Measurements from ENCODE around the gene CETN2. TPM values are rescaled to one million over a fixed set of nuclear protein-coding genes. Genes with fewer than 3 reads are reported as not detected.

Gene CETN2
- total and polyA plus RNA-seq, 2 experiments from 2014 or later = 44.8 to 46.0 TPM

- no peaks in the 10 kb centered on the region for H3K79me2 ChIP-seq
- H3K4me2 ChIP-seq = no peak overlapping the region
- H3K4me1 ChIP-seq (ENCODE audit: insufficient read depth) = no peaks in the 10 kb centered on the region
- H3K4me3 ChIP-seq = no peak overlapping the region
- H4K20me1 ChIP-seq (ENCODE audit: insufficient read depth, poor library complexity, severe bottlenecking) = no peaks in the 10 kb centered on the region
- no peak overlapping the region for H2AFZ ChIP-seq
- 70% methylated on average over 2 of the region's 2 CpGs for WGBS (ENCODE audit: low lambda C conversion rate, missing lambda C conversion rate)
- no peak for DNase-seq (ENCODE audit: low spot score)
- no peaks in the 10 kb centered on the region for H3K27me3 ChIP-seq
- H3K27ac ChIP-seq = no peak overlapping the region
- no peaks in the 10 kb centered on the region for H3K36me3 ChIP-seq (replicated peaks; ENCODE audit: insufficient read depth, low read depth)
- no peaks in the 10 kb centered on the region for H3K9me3 ChIP-seq (ENCODE audit: low read depth)
- TF ChIP-seq EZH2phosphoT487 (IDR thresholded peaks at IDR 0.05; ENCODE audit: low read depth, severe bottlenecking, unreplicated experiment) (no peak), EZH2 (IDR thresholded peaks at IDR 0.05; ENCODE audit: borderline replicate concordance) (no peak)
- TF ChIP-seq, protein P1, sequence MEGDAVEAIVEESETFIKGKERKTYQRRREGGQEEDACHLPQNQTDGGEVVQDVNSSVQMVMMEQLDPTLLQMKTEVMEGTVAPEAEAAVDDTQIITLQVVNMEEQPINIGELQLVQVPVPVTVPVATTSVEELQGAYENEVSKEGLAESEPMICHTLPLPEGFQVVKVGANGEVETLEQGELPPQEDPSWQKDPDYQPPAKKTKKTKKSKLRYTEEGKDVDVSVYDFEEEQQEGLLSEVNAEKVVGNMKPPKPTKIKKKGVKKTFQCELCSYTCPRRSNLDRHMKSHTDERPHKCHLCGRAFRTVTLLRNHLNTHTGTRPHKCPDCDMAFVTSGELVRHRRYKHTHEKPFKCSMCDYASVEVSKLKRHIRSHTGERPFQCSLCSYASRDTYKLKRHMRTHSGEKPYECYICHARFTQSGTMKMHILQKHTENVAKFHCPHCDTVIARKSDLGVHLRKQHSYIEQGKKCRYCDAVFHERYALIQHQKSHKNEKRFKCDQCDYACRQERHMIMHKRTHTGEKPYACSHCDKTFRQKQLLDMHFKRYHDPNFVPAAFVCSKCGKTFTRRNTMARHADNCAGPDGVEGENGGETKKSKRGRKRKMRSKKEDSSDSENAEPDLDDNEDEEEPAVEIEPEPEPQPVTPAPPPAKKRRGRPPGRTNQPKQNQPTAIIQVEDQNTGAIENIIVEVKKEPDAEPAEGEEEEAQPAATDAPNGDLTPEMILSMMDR (IDR thresholded peaks at IDR 0.05; ENCODE audit: poor library complexity) = no peak
- H3K9me2 ChIP-seq (replicated peaks; ENCODE audit: insufficient read depth) = no peaks in the 10 kb centered on the region
Observed at GRCh38 chrX:152873361-152873760, 42.8 kb upstream of the CETN2 start.

DNA sequence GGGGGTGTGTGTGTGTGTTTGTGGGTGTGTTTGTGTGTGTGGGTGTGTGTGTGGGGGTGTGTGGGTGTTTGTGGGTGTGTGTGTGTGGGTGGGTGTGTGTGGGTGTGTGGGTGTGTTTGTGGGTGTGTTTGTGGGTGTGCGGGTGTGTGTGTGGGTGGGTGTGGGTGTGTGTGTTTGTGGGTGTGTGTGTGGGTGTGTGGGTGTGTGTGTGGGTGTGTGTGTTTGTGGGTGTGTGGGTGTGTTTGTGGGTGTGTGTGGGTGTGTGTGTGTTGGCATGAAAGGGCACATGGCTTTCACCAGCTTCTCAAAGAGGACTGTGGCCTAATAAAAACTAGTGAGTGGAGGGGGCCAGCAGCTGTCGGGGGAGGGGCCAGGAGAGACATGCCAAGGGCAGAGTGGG, 42.0 kb upstream of the CETN2 start:
- Histone ChIP-seq H3K4me2 (no peak overlapping the region), H3K9me3 (ENCODE audit: low read depth) (no peaks in the 10 kb centered on the region), H4K20me1 (ENCODE audit: insufficient read depth, poor library complexity, severe bottlenecking) (no peaks in the 10 kb centered on the region), H3K36me3 (replicated peaks; ENCODE audit: insufficient read depth, low read depth) (no peaks in the 10 kb centered on the region), H3K27me3 (no peaks in the 10 kb centered on the region), H2AFZ (no peak overlapping the region), H3K79me2 (no peaks in the 10 kb centered on the region), H3K4me1 (ENCODE audit: insufficient read depth) (no peaks in the 10 kb centered on the region), H3K4me3 (no peak overlapping the region), H3K27ac (no peak overlapping the region), H3K9me2 (replicated peaks; ENCODE audit: insufficient read depth) (no peaks in the 10 kb centered on the region)
- DNase-seq (ENCODE audit: low spot score) = no peak
- 86% methylated on average over 1 of the region's 2 CpGs for WGBS (ENCODE audit: low lambda C conversion rate, missing lambda C conversion rate)
- TF ChIP-seq, protein P1 (IDR thresholded peaks at IDR 0.05; ENCODE audit: poor library complexity) = no peak
- TF ChIP-seq EZH2 (IDR thresholded peaks at IDR 0.05; ENCODE audit: borderline replicate concordance) (no peak), EZH2phosphoT487 (IDR thresholded peaks at IDR 0.05; ENCODE audit: low read depth, severe bottlenecking, unreplicated experiment) (no peak)

DNA sequence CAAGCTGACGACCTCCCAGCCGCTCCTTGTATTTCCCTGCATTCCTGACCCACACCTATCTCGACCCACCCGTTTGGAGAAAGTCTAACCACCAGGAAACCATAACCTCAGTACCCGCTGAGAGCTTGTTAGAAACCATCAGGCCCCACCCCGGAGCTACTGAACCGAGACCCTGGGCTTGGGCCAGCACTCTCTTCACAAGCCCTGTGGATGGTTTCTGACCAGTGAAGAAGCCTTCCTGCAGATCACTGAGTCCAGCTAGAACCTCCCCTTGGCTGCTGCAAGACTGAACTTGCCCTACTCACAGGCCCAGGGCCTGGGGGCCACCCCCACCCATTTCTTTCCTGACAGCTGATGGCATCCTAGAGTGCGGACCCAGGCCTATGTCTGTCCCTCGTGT, 40.7 kb upstream of the CETN2 start:
- Histone ChIP-seq H3K36me3 (replicated peaks; ENCODE audit: insufficient read depth, low read depth) (no peaks in the 10 kb centered on the region), H4K20me1 (ENCODE audit: insufficient read depth, poor library complexity, severe bottlenecking) (no peaks in the 10 kb centered on the region), H3K9me2 (replicated peaks; ENCODE audit: insufficient read depth) (no peaks in the 10 kb centered on the region), H3K79me2 (no peaks in the 10 kb centered on the region), H3K9me3 (ENCODE audit: low read depth) (no peaks in the 10 kb centered on the region), H3K27ac (no peak overlapping the region), H3K4me1 (ENCODE audit: insufficient read depth) (no peaks in the 10 kb centered on the region), H3K4me2 (no peak overlapping the region), H2AFZ (no peak overlapping the region), H3K4me3 (no peak overlapping the region), H3K27me3 (no peaks in the 10 kb centered on the region)
- no peak for DNase-seq (ENCODE audit: low spot score)
- TF ChIP-seq EZH2phosphoT487 (IDR thresholded peaks at IDR 0.05; ENCODE audit: low read depth, severe bottlenecking, unreplicated experiment) (no peak), EZH2 (IDR thresholded peaks at IDR 0.05; ENCODE audit: borderline replicate concordance) (no peak)
- TF ChIP-seq, protein P1 (IDR thresholded peaks at IDR 0.05; ENCODE audit: poor library complexity) = no peak
- 77% methylated on average over 9 of the region's 9 CpGs for WGBS (ENCODE audit: low lambda C conversion rate, missing lambda C conversion rate)

DNA sequence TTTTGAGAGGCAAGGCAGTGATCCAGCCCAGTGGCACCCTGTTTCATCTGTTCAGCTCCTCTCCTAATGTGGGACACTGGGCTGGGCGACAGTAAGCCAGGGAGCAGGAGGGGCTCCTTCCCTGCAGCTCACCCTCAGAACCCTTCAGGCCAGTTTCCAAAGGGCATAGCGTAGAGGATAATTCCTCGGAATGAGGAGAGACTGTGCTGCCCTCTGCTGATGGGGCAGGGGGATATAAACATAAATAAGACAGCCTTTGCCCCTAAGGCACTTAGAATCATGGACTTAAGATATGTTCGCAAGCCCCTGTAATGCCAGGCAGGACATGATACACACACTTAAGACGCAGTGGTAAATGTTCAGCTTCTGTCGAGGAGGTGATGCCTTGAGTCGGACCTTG, 39.4 kb upstream of the CETN2 start:
- H3K4me3 ChIP-seq = no peak overlapping the region
- no peaks in the 10 kb centered on the region for H3K79me2 ChIP-seq
- no peak overlapping the region for H3K27ac ChIP-seq
- H2AFZ ChIP-seq = no peak overlapping the region
- DNase-seq (ENCODE audit: low spot score) = no peak
- no peaks in the 10 kb centered on the region for H4K20me1 ChIP-seq (ENCODE audit: insufficient read depth, poor library complexity, severe bottlenecking)
- no peaks in the 10 kb centered on the region for H3K9me3 ChIP-seq (ENCODE audit: low read depth)
- no peaks in the 10 kb centered on the region for H3K4me1 ChIP-seq (ENCODE audit: insufficient read depth)
- H3K27me3 ChIP-seq = no peaks in the 10 kb centered on the region
- no peaks in the 10 kb centered on the region for H3K9me2 ChIP-seq (replicated peaks; ENCODE audit: insufficient read depth)
- no peak overlapping the region for H3K4me2 ChIP-seq
- 85% methylated on average over 7 of the region's 7 CpGs for WGBS (ENCODE audit: low lambda C conversion rate, missing lambda C conversion rate)
- TF ChIP-seq EZH2 (IDR thresholded peaks at IDR 0.05; ENCODE audit: borderline replicate concordance) = no peak
- TF ChIP-seq EZH2phosphoT487 (IDR thresholded peaks at IDR 0.05; ENCODE audit: low read depth, severe bottlenecking, unreplicated experiment) = no peak
- TF ChIP-seq, protein P1 (IDR thresholded peaks at IDR 0.05; ENCODE audit: poor library complexity) = no peak
- no peaks in the 10 kb centered on the region for H3K36me3 ChIP-seq (replicated peaks; ENCODE audit: insufficient read depth, low read depth)

Data from hepatocyte (in vitro differentiated cells).